Neural progenitor cell (in vitro differentiated cells): Measurements from ENCODE around the gene TMEM238.

Source experiments
- EZH2 ChIP-seq: fragments of 200-600 bp; sonication (generic); IDR thresholded peaks from 2 replicates; pipeline ENCODE4 v1.6.1; 2017; ENCODE audit warnings: antibody characterized with exemption, mild to moderate bottlenecking, moderate library complexity
- EZH2phosphoT487 ChIP-seq: fragments of 200-600 bp; sonication (generic); IDR thresholded peaks from 2 replicates; pipeline ENCODE4 v1.6.1; 2017; ENCODE audit warnings: antibody characterized with exemption
- TF ChIP-seq, protein P1 (sequence below): fragments of 200-600 bp; sonication (generic); IDR thresholded peaks from 2 replicates; pipeline ENCODE4 v1.5.1; 2017; ENCODE audit warnings: antibody characterized with exemption, mild to moderate bottlenecking

DNA sequence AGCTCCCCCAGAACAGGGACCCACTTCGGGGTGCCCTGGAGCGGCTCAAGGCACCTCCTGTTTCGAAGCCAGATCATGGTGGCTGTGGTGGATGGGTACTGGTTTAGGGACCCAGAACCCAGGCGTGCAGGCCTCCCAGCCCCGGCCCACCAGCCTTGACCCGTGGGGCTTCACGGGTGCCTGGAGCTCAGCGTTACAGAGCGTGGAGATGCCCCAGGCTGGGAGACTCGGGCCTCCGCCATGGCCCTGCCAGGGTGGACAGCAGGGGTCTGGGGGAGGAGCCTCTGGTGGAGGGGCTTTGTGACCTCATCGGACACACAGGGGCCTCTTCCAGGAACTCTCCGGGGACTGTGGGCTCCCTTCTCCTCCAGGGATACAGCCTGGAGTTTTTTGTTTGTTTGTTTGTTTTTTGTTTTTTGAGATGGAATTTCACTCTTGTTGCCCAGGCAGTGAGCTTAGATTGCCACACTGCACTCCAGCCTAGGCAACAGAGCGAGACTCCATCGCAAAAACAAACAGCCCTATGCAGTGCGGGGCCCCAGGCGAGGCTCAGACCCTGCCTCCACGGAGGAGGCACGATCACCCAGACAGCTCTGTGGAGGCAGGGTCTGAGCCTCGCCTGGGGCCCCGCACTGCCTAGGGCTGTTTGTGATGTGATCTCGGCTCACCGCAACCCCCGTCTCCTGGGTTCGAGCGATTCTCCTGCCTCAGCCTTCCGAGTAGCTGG, 20.9 kb downstream of the TMEM238 start, which contains the start of gene GARIN5B:
- TF ChIP-seq, protein P1, sequence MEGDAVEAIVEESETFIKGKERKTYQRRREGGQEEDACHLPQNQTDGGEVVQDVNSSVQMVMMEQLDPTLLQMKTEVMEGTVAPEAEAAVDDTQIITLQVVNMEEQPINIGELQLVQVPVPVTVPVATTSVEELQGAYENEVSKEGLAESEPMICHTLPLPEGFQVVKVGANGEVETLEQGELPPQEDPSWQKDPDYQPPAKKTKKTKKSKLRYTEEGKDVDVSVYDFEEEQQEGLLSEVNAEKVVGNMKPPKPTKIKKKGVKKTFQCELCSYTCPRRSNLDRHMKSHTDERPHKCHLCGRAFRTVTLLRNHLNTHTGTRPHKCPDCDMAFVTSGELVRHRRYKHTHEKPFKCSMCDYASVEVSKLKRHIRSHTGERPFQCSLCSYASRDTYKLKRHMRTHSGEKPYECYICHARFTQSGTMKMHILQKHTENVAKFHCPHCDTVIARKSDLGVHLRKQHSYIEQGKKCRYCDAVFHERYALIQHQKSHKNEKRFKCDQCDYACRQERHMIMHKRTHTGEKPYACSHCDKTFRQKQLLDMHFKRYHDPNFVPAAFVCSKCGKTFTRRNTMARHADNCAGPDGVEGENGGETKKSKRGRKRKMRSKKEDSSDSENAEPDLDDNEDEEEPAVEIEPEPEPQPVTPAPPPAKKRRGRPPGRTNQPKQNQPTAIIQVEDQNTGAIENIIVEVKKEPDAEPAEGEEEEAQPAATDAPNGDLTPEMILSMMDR: no peak
- TF ChIP-seq EZH2: no peak
- TF ChIP-seq EZH2phosphoT487: no peak
